GM18858 (cell line): ENCODE results near the gene DPP10.

Source experiments
- ATAC-seq: cut with Tn5 transposase; IDR thresholded peaks from one replicate; pipeline ENCODE4 v1.9.1; 2021; ENCODE audit not compliant: unreplicated experiment

Gene DPP10

DNA sequence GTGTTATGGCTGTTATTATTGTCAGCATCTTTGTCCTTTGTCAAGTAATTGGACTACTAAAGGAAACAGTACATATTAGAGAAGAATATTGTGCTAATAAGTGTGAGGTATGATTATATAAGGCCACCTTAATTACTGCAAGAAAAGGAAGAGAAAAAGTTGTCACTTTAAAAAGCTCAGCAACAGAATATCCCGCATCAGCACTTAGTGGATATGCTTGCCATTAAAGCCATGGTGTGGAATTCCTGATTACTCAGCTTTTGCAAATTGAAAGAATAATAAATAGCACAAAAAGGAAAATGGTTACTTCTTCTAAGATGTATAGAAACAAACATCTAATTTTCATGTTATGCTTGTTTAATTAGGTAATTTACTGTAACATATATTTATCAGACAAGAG, 347.5 kb downstream of the DPP10 start:
- ATAC-seq: no peak

DNA sequence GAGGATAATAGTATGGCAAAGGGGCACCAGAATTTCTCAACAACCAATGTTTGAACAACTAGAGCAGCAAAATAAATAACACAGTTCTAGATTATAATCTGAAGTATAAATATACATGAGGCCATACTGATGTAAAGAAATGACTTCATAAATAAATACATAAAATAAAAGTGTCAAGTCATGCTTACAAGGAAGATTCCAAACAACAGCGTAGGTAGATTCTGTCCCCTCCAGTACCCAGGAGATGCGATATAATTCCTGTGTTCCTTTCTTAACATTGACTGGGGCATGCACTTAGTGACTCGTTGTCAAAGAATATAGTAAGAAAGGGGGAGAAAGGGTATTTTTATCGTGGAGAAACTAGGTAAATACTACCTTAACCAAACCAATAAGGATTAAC, 355.1 kb downstream of the DPP10 start:
- ATAC-seq: no peak

DNA sequence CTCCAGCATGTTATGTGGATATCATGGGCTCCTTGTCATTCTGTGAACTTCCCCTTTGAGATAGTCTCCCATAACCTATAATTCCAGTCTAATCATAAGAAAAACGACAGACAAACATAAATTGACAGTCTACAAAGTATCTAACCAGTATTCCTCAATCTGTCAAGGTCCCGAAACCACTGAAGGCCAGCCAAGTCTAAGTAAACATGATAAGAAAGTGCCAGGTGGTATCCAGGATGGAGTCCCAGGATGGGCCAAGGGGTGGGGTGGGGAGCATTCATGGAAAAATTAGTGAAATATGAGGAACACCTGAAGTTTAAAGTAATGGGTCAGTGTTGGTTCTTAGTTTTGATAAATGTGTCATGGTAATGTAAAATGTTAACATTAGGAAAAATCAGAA, 355.5 kb downstream of the DPP10 start:
- no peak for ATAC-seq

DNA sequence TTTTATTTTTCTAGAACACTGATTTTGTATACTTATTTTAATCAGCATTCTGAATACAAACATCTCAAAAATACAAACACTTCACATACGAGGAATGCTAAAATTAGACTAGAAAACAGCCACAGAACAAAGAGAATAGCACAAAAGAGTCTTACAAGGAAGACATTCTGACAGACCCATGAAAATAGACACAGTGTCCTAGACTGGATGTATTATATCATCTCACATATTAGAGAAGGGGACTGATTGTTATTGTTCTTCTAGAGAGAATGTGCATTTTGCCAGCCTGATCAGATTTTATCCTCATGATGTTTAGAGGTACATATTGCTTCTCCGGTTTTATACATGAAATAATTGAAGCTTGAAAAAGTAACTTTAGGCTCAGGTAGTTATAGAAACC, 357.9 kb downstream of the DPP10 start:
- no peak for ATAC-seq

DNA sequence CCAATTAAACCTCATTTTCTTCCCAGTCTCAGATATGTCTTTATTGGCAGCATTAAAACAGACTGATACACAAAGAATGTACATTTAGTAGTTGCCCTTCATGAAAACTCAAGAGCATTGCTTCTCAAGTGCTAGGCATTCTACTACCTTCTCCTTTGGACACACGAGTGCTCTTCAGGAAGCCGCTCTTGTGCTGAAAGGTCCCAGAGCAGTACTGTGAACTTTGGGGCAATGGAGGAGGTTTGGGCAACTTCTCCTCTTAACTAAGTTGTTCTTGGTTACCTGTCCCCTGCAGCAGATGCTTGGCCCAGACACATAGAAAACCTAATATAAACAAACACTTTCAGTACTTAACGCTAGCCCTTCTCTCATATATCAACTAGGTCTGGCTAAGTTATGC, 362.8 kb downstream of the DPP10 start:
- ATAC-seq: no peak

DNA sequence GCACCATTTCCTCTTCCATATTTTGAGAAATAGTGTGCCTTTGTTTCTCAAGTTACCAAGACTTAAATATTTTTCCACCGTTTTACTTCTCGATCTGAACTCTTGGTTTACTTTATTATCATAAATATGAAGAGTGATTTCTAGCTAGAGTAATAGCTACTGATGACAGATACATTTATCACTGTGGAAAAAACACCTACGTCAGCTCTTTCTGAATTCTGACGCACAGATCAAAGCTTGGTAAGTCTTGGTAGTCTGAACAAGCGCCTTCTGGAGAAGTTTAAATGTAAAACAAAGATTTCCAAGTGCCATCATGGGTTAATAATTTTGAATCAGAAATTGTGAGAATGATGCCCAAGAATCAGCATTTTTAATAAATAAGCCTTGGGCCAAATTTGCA, 367.7 kb downstream of the DPP10 start:
- ATAC-seq: no peak

DNA sequence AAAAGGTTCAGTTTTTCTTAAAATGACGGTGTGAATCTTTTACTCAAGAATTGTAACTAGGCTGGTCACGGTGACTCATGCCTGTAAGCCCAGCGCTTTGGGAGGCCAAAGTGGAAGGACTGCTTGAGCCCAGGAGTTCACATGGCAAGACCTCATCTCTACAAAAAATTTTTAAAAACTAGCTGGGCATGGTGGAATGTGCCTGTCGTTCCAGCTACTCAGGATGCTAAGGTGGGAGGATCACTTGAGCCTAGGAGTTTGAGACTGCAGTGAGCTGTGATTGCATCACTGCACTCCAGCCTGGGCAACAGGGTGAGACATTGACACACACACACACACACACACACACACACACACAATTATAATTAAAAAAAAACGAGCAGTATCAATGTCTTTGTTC, 369.8 kb downstream of the DPP10 start:
- ATAC-seq: no peak

DNA sequence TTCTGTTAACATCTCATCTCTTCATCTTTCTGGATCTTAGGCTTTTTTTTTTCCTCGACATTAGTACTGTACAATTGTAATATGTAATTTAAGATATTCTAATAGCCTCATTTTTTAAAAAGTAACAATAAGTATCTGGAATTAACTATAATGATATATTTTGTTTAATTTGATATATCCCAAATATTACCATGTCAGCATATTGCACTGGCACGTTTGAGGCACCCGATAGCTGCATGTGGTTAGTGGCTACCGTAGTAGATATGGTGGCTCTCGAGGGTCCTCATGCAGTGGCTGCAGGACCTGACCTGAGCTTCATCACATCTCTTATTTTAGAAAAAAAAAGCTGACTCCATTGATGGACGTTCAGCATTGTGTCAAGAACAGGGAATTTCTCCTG, 371.9 kb downstream of the DPP10 start:
- no peak for ATAC-seq

DNA sequence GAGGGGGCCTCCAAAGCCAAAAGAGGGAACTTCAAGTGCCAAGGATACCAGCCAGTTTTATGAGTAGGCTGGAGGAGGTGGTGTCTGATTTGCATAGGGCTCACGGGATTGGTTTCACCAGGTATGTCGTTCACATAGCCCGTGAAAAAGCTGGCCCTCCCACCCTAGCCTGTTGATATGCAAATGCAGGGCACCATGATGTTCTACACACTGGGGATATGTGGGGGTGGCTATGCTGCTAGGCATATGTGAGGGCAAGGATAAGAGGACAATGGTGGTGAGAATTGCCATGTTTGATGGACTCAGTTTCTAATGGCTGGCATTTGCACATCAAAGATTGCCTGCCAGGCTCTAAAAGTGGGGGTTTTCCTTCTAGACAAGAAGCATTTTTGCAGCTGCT, 378.6 kb downstream of the DPP10 start:
- no peak for ATAC-seq

DNA sequence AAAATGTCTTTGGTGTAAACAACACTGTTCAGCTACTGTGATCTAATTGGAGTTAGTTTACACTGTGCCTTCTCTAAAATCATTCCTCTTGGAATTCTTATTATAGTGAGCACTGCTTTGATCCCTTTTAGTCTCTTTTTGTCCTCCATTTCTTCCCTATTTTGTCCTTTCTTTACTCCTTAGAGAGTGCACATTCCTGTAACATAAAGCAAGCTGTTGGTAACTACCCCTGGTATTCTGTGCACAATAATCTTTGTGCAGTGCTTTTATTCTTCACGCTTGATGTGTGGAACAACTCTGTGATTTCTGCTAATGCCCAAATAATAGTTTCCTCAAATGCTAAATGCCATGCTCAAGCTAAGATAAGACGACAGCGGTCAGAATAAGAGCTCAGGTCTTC, 401.5 kb downstream of the DPP10 start:
- ATAC-seq: no peak

DNA sequence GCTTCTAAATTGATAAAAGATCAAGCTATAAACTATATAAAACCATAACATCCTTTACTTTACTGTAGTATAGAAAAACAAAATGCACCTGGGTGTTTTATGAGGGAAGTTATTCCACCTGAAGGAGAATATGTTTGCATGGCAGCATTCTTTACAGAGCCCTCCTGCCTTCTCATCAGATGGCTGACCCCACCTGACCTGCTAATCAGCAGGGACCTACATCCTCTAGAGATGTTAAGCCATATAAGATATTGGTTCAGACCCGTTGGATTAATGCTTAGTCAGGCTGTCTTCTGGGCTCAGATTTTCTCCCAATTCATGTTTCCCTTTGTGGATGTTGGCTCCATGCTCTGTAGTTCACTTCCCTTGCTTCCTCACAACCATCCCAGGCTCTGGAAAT, 414.8 kb downstream of the DPP10 start:
- ATAC-seq: no peak

DNA sequence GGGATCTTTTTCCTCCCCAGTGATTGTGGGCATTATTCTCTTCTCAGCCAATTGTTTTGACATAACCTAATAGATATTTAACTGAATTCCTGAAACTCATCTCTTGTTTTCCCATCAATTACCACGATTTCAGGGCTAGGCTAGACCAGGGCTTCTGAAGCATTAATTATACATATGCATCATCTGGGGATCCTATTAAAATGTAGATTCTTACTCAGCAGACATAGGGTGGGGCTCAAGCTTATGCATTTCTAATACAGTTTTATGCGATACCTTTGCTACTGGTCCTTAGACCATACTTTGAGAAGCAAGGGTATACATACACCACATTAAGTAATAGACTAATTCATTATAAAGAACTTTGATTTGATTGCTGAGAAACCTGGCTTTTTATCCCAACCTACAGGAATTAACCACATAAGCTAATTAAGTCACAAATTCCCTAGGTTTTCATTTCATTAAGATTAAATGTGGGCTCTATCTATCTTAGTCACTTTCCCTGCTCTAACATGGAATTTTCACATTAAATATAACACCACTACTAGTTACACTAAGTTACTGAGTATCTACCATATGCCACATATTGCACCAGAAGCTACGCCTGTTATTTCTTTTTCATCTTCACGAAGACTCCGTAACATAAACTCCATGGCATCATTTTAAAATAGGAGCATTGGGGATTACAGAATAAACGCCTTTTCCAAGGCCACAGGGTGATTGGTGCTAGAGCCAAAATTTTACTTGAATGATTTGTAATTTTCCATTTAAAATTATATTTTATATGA, 417.5 kb downstream of the DPP10 start:
- ATAC-seq: no peak

DNA sequence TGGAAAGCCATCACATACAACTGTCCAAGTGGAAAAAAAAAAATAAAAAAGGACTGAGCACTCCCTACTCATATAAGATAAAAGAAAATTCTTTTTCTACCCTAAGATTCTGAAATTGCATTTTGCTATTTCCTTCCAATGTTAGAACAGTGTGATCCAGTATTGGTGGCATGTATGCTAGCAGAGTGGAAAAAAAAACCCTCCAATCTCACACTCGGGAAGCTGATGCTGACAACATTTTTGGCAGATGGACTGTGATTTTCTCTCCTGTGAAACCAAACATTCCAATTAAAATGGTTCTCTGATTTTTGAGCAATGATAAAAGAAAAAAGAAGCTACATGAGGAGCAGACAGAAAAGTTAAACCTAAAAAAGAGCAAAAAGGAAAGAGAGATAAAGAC, 419.8 kb downstream of the DPP10 start:
- ATAC-seq: no peak

DNA sequence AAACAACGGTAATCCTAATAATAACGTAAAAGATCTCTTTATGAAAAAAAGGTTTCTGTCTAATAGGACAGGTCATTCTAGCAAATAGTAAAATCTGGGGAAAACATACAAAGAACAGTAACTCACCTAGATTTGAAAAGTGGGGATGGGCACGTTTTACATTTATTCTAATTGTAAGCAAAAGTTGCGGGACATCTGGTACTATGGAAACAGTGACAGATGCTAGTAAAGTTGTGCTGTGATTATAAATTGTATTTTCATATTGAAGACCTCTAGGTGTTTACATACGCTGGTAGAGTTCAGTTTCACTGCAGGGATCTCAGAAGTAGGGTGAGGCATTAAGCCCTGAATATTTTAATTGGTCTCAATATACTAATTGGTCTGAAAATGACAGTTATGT, 422.5 kb downstream of the DPP10 start:
- no peak for ATAC-seq

DNA sequence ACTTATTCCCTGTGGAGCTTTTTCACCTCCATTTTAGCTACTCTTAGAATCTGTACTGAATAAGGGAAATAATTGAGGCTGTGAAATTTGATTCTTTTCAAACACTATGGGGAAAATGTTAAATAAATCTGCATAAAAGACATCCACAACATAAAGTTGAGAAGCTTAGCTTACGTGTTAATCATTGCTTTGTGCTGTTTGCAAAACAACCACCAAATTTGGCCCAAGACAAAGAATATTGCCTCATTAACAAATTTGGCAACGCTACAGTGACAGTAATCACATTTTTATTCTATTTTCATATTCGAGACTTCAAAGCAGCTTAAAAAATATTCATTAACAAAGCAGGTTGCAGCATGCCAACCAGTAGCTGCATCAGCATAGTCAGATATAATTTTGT, 437.6 kb downstream of the DPP10 start:
- no peak for ATAC-seq

DNA sequence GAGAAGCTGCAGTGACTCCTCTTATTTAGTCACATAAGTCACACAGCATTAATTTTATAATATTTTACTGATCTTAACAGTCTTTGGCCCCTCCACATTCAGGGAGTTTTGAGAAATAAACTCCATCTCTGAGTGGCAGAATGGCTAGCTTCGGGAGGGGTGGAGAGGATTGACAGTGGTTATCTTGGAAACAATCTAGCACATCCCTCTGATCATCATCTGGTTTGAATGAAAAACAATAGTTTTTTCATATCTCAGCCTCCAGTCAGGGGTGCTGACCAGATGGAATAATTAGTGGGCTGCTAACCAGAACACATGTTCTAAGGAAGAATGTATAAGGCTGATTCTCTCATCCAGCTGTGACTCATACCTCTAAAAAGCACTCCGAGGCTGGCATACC, 477.5 kb downstream of the DPP10 start:
- ATAC-seq: no peak

DNA sequence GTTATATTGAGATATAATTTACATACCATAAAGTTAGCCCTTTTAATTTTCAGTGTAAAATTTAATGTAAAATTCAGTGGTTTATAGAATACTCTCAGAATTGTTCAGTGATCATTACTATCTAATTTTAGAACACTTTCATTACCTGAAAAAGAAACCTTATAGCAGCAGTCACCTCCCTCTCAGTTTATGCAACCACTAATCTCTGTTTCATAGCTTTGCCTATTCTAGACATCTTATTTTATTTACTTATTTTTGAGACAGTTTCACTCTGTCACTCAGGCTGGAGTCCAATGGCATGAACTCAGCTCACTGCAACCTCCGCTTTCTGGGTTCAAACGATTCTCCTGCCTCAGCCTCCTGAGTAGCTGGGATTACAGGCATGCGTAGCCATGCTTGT, 479.6 kb downstream of the DPP10 start:
- ATAC-seq: no peak

DNA sequence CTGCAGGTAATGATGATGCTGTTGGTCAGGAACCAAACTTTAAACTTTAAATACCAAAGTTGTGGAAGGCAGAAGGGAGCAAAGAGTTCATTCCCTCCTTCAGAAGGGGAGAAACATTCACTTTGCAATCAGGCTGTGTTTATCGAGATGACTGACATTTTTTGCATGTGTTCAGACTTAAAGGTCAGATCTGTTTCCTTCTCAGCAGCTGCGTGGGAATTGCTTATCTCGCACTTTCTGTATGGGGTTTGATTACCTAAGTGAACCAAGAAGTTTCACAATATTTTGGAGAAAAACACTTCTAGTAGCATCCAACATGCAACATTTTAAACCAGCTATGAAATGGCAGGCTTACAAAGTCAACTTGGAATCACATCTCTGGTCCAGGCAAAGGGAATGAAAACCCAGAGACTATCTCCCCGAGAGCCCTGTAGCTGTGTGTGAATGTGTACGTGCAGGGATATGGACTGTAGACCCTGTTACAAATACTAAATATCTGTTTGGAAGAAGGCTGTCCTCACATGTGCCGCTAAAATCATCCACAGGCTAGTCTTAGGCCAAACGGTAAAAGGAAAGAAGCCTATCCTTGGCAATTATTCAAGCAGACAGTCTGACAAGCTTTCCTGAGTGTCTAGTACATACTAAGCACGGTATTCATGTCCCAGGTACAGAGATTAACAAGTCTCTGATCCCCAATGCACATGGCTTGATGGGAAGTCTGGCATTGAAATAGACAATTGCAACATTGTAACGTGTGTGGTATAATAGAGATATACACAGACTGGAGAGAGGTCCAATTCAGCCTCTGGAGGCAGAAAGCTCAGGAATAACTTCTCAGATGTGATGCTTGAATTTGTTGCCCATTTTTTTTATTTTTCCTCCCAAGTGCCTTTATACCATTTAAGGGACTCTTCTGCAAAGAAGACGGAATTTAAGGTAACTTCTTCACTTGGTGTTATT, 483.1 kb downstream of the DPP10 start:
- no peak for ATAC-seq

DNA sequence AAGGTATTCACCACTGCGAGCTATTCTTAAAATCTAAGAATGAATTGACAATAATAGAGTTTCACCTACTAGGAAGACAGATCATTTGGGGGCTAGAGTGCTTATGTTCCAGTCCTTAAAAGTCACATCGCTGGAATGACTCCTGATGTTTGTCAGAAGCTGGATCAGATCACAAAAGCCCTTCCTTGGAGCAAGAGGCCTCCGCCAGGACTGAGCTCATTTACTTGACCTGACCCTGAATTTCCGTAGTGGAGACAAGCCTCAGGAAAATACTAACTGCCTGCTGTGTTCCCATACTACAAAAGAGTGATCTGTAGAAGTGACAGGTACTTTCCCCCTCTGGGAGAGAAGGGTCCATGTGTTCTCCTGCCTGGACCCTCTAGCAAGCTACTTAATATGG, 483.9 kb downstream of the DPP10 start:
- ATAC-seq: no peak

DNA sequence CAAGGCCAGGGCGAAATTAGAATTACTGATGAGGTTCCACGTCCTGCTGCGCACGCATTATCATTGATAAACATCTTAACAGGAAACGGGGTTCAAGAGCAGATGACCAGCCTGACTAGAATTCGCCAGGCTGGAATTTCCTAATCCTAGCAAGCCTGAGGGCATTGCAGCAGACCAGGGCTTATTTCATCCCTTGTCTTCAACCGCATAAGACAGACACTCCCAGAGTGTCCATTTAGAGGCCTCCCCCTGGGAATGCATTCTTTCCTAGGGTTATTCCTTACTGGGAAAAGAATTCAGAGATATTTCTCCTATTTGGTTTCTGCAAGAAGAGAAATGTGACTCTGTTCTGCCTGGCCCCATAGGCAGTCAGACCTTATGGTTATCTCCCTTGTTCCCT, 486.8 kb downstream of the DPP10 start:
- ATAC-seq: no peak

DNA sequence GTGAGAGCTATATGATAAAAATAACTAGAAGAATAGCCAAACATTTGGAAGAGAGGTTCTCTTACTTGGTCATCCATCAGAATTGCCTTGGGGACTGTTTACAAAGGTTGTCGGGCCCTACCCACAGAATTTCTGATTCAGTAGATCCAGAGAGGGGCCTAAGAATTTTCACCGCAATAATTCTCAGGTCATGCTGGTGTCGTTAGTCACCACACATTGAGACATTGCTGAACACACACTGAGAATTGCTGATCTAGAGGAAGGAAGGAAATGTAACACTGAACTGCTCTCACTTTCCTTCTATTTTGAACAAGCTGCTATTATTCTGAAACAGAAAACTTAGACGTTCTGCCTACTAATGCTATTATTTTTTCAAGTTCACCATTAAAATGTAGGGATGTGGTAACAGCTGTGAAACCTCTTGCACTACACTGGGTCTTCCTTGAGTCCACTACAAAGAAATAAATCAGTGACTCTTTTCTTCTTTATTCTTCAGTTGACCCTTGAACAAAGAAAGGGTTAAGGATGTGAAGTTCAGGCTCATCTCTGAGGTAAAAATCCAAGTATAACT, 491.3 kb downstream of the DPP10 start:
- ATAC-seq: no peak

DNA sequence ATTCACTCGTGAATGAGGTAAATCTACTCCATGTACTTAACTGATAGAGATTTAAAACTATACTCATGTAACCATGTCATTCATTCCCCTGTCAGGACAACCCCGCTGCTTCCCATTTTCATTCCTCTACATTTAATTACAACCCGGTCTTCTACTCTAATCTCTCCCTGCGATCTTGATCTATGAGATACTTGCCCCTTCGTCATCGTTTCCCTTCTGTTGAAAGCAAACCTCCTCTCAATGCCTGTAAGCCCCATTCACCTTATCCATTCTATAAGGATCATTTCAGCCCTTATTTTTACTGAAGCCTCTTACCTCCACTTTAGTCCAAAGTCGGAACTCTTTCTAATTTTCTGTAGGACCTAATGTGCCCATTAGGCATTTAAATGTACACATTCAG, 492.6 kb downstream of the DPP10 start:
- ATAC-seq: no peak
